H7 (cell line): ENCODE data around the gene PAIP2B. TPM values are rescaled to one million over a fixed set of nuclear protein-coding genes. Genes with fewer than 3 reads are reported as not detected.

ENCODE experiments used
- DNase-seq: peaks from one replicate; pipeline ENCODE4 v3.0.0; 2012
- H3K27me3 ChIP-seq: 2 replicates; pipeline ENCODE4 v1.6.0; 2011; ENCODE audit warnings: mild to moderate bottlenecking, low read length; ENCODE audit not compliant: control insufficient read depth, insufficient read depth
- H3K36me3 ChIP-seq: replicated peaks from 2 replicates; pipeline ENCODE4 v1.5.1; 2011; ENCODE audit warnings: low read length; ENCODE audit not compliant: control insufficient read depth, insufficient read depth
- H3K4me3 ChIP-seq: 2 replicates; pipeline ENCODE4 v1.5.1; 2011; ENCODE audit warnings: low read depth, mild to moderate bottlenecking, control low read depth, low read length, moderate library complexity; ENCODE audit not compliant: insufficient read depth
- total RNA-seq: library from RNA; depleted of rRNA; stranded (reverse); fragments of >200 nt; shearing (Covaris generic); gene quantifications from 2 replicates; pipeline ENCODE4 v1.2.3, GENCODE V29; 2014; rRNA removed

Gene PAIP2B
- total RNA-seq, 1 experiment from 2014 or later = 3.7 TPM

- Histone ChIP-seq H3K4me3 (no peak overlapping the region), H3K27me3 (no peaks in the 10 kb centered on the region; the same call in 1 of the 2 replicates), H3K36me3 (peaks cover 8% of the 10 kb centered on the region)
- DNase-seq = no peak
Measured at GRCh38 chr2:71153585-71154224, 73.2 kb downstream of the PAIP2B start.

GRCh38 chr2:71151620-71152019 lies 75.3 kb downstream of the PAIP2B start:
- no peak for DNase-seq
- Histone ChIP-seq H3K4me3 (no peak overlapping the region), H3K36me3 (peaks cover 15% of the 10 kb centered on the region), H3K27me3 (no peaks in the 10 kb centered on the region; the same call in 1 of the 2 replicates)

- DNase-seq = no peak
- Histone ChIP-seq H3K27me3 (no peaks in the 10 kb centered on the region; the same call in 1 of the 2 replicates), H3K36me3 (peaks cover 22% of the 10 kb centered on the region), H3K4me3 (no peak overlapping the region)
Measured at GRCh38 chr2:71150082-71150816, 76.7 kb downstream of the PAIP2B start.

- Histone ChIP-seq H3K27me3 (no peaks in the 10 kb centered on the region; the same call in 1 of the 2 replicates), H3K36me3 (peaks cover 37% of the 10 kb centered on the region), H3K4me3 (no peak overlapping the region)
- DNase-seq = no peak
Measured at GRCh38 chr2:71148506-71149063, 78.3 kb downstream of the PAIP2B start.

- Histone ChIP-seq H3K4me3 (no peak overlapping the region), H3K27me3 (no peaks in the 10 kb centered on the region), H3K36me3 (peaks cover 45% of the 10 kb centered on the region)
- no peak for DNase-seq
Measured at GRCh38 chr2:71143782-71144181, 83.1 kb downstream of the PAIP2B start.

GRCh38 chr2:71136174-71136573 lies 90.7 kb downstream of the PAIP2B start:
- DNase-seq = no peak
- H3K27me3 ChIP-seq = no peaks in the 10 kb centered on the region
- H3K4me3 ChIP-seq = no peak overlapping the region
- H3K36me3 ChIP-seq = peaks cover 28% of the 10 kb centered on the region

GRCh38 chr2:71133603-71134002 lies 93.3 kb downstream of the PAIP2B start:
- no peak overlapping the region for H3K4me3 ChIP-seq

More at GRCh38 chr2:71133603-71134002, 93.3 kb downstream of the PAIP2B start:
- H3K36me3 ChIP-seq = peaks cover 18% of the 10 kb centered on the region
- no peaks in the 10 kb centered on the region for H3K27me3 ChIP-seq
- DNase-seq = no peak

Other genes starting within 250 kb of the PAIP2B start
- not detected in 2 replicates for gene ANKRD53, start 248.5 kb downstream of the PAIP2B start, total RNA-seq
- gene TEX261, start 232.2 kb downstream of the PAIP2B start, total RNA-seq = 13.4 and 13.5 TPM in 2 replicates
- gene NAGK, start 158.5 kb downstream of the PAIP2B start, total RNA-seq = 40.9 and 51.7 TPM in 2 replicates
- gene MCEE, start 96.9 kb downstream of the PAIP2B start, total RNA-seq = 11.2 and 18.4 TPM in 2 replicates
- 12.5 and 17.9 TPM in 2 replicates for gene MPHOSPH10, start 96.5 kb downstream of the PAIP2B start, total RNA-seq
- gene ZNF638, start 104.7 kb upstream of the PAIP2B start, total RNA-seq = 101 and 134 TPM in 2 replicates
- 7.4 and 9.5 TPM in 2 replicates for gene DYSF, start 226.5 kb upstream of the PAIP2B start, total RNA-seq